Placental epithelial cell (primary cell): ENCODE results near the gene DTX1. TPM values are rescaled to one million over a fixed set of nuclear protein-coding genes. Genes with fewer than 3 reads are reported as not detected.

Experiments used
- total RNA-seq: library from RNA; depleted of rRNA; stranded (reverse); fragments of >200 nt; gene quantifications from 2 replicates; pipeline ENCODE4 v1.2.3, GENCODE V29; 2012

DTX1 gene
- total RNA-seq, result not detected in 2 replicates

DNA sequence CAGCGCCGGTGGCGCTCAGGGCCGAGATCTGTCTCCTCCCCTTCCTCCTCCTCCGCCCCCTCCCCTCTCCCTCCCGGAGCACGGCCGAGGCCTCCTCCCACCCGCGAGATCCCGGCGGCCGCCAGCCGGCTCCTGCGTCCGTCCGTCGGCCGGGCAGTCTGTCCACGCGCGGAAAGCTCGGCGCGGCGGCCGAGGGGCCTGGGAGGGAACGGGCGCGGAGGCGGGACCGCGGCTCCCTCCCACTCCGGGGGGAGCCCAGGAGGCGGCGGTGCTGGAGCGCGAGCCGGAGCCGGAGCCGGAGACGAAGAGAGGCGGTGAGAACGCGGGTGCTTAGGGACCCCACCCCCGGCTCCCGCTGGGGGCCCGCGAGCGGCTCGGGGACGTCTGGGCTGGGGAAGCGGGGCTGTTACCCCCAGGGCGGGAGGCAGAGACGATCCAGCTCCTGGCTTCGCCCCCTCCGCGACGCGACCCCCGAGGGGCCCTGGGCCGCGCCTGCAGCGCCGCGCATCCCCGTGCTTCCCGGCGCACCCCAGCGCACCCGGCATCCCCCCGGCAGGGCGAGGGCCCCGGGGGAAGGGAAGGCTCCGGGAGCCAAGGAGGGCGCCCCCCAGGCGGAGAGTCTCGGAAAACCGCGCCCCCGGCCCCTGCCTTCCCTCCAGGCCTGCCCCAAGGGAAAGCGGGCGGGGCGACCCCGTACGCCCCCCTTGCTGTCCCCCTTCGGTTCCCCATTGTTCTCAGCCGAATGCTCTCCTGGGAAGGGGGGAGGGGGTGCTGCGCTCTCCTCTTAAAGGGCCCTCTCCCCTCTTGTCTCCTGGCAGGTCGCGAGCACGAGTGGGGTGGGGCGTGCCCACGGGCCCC is at the start of gene DTX1:
DTX1 (plus strand) TSS at position 100 of the 858 bp plus-strand sequence. CDS start 1,463 bp downstream, outside the sequence.

GRCh38 chr12:113135178-113136127 is 78.9 kb downstream of the DTX1 start, which contains the start of gene RASAL1:
RASAL1 (minus strand) TSS chr12:113135761; CDS start chr12:113135462, 299 bp downstream.

Other genes with a start within 250 kb of the DTX1 start
- gene OAS1, start 149.8 kb upstream of the DTX1 start, total RNA-seq, result not detected in 2 replicates
- 1.1 and 1.6 TPM in 2 replicates for gene OAS3, start 118.3 kb upstream of the DTX1 start, total RNA-seq
- 0.39 and 0.54 TPM in 2 replicates for gene OAS2, start 78.2 kb upstream of the DTX1 start, total RNA-seq
- 0.33 and 0.39 TPM in 2 replicates for gene RASAL1, start 79.0 kb downstream of the DTX1 start, total RNA-seq
- gene CFAP73, start 93.0 kb downstream of the DTX1 start, total RNA-seq, result not detected in 2 replicates
- 44.0 and 53.5 TPM in 2 replicates for gene DDX54, start 128.7 kb downstream of the DTX1 start, total RNA-seq
- 11.4 and 20.4 TPM in 2 replicates for gene RITA1, start 129.0 kb downstream of the DTX1 start, total RNA-seq
- gene TPCN1, start 164.7 kb downstream of the DTX1 start, total RNA-seq, result 14.4 and 29.4 TPM in 2 replicates